Suppressor macrophage treated with lipopolysaccharide for 1 hour (primary cell): ENCODE results near the gene TMEM86B.

Source experiments
- DNase-seq, 3 donors: peaks; one replicate each; pipeline ENCODE4 v3.0.0-alpha.2; 2020 to 2022

Gene TMEM86B

GRCh38 chr19:55256562-55257460 is 28.2 kb upstream of the TMEM86B start:
- DNase-seq, result peak in 1 of 3 donors; percentile 7

GRCh38 chr19:55255618-55256423 is 27.3 kb upstream of the TMEM86B start:
- peak; percentile 59 to 77 (median 65) for DNase-seq

GRCh38 chr19:55254625-55254977 is 26.0 kb upstream of the TMEM86B start:
- DNase-seq, result peak in 1 of 3 donors; percentile 28

- peak; percentile 82 to 85 (median 83) for DNase-seq
Measured at GRCh38 chr19:55253842-55254624, 25.5 kb upstream of the TMEM86B start.

DNA sequence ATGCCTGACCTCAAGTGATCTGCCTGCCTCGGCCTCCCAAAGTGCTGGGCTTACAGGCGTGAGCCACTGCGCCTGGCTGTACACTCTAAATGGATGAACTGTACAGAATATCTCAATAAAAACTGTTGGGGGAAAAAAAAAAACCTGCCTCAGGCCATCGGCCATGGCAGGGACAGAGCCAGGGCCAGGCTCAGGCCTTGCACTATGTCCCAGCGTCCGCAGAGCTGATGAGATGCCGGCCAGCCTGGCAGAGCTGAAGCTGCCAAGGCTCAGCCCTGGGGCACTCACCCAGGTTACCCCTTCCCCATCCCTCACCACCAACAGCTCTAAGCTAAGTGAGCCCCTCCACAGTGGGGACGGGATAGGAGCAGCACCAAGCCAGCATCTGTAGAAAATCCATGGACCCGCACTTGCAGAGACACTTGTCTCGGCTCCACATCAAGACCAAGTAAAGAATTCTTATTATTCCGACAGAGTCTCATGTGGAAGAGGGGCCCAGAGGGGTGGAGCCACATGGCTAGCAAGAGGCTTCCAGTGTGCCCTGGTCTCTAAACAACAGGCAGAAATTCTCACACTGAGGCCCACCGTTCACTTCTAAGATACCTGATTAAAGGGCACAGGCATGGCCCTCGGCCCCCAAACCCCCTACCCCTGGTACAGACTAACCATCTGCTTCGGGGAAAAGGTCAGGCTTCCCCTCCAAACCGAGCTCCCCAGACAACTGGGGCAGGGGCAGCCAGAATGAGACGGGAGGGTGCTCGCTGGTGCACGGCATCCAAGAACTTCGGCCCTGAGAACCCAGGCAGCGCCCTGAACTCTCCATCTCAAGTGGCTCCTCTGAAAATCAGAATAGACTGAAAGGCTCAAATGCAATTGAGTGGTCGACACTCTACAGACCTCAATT is 24.4 kb upstream of the TMEM86B start:
- DNase-seq, result no peak

GRCh38 chr19:55251341-55252081 is 22.9 kb upstream of the TMEM86B start:
- DNase-seq, result peak; percentile 25 to 36 (median 33)

DNA sequence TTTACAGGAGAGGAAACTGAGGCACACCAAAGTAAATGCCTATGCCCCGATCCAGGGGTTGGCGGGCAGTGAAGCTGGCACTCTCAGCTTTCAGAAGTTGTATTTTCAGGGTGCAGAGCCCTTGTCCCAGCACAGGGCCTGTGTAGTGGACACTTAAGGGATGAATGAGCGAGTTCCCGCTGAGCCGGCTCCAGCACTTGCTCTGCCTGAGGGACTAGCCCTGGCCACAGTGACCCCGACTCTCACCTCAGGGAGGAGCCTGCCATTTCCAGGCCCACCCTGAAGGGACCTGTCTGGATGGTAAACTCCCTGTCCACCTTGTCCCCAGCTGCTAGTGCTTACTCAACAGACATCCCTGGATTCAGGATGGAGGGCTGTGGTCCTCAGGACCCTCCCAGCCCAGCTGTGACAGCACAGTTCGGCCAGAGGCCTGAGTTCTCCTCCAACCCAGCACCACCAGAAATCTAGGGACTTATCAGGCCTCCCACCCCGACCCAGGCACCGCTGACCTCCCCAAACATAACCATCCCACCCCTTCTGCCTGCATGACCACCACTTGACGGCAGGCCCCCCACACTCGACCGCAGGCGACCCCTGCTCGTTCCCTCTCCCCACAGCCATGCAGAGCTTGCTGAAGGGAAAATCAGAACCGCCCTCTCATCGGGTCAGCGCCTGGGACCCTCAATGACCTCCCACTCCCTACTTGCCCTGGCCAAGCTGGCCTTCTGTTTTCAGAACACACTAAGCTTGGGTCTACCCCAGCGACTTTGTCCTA is 21.9 kb upstream of the TMEM86B start:
- no peak for DNase-seq

DNA sequence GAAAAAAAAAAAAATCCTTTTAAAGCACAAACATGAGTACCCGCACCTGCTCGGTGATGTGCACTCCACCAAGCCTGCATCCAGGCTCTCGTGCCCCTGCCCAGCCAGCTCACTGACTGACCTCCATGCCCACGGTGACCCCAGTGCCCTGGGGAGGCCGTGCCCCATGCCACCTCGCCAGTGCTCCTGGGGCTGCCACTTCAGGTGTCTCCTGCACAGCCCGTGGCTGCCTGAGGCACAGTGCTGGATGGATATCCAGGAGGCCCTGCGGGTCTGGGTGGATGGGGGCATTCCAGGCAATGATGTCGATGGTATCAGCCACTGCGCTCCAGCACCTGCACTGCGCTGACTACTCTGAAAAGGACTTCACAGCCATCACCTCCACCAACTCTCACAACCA is 21.3 kb upstream of the TMEM86B start:
- no peak for DNase-seq

DNA sequence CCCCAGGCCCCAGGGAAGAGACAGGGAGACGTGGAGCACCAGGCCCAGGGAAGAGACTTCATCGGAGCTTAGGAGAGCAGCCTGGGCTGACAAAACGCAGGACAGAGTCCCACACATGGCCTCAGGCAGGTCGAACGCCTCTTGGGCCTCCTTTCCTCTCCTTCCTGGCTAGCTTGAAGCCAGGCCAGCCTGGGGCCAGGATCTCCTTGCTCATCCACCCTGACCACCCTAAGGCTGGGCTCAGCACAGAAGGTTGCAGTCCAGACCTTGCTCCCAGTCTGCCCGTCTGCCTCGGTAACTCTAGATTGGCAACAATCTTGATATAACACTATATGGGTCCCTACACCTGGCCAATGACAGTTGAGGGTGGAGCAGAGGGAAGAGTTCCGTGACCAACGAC is 20.1 kb upstream of the TMEM86B start:
- no peak for DNase-seq

DNA sequence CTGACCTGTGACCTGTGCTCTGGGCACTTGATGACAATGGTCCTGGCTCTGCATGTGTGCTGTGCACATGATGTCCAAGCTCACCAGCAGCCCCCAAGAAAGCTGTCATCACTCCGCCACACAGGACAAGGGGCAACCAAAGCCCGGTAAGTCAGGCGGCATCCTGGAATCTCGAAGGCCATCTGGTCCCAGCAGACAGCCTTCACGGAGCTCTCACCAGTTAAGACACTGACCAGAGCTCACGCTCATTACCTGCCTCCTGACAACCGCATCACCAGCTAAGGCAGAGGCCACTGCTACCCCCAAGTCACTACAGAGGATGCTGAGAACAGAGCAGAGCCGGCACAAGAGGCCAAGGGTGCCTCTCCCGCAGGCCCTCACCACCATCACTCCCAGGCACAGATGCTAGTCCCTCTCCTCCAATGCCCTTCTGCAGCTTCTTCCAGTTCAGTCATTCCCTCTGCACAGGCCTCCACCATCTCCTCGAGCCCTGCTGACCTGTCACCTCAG is 19.7 kb upstream of the TMEM86B start:
- no peak for DNase-seq

GRCh38 chr19:55247621-55248099 is 19.1 kb upstream of the TMEM86B start:
- DNase-seq, result peak; percentile 49 to 77 (median 62)

- DNase-seq, result no peak
Measured at GRCh38 chr19:55246462-55247451, 18.2 kb upstream of the TMEM86B start.

DNA sequence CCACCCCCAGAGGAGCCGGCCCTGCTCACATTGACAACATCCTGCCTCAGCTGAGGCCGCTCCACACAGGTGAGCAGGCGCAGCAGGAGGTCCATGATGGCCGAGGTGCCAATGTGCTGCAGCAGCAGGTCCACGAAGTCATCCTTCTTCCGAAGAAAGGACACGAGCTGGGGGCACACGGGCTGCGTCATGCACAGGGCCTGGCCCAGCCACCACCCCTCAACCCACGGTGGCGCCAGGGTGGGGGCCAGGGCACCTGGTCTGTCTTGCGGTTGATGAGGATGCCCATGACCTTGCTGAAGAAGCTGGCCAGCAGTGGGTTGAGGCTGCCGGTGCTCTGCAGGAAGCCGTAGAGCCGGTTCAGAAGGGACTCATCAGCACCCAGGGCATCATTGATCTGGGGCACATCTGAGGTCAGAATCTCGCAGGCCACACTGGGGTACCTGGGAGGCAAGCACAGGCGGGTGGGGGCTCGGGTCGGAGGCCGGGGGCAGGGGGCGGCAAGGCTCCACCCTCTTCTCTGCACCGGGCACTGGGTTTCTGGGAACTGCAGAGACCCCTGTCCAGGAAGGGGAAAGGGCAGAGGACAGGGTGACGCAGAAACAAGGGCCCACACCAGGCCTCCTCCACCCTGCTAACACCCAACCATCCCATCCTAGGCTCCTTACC is 16.8 kb upstream of the TMEM86B start:
- no peak for DNase-seq

- DNase-seq, result no peak
Measured at GRCh38 chr19:55244004-55244680, 15.6 kb upstream of the TMEM86B start.

DNA sequence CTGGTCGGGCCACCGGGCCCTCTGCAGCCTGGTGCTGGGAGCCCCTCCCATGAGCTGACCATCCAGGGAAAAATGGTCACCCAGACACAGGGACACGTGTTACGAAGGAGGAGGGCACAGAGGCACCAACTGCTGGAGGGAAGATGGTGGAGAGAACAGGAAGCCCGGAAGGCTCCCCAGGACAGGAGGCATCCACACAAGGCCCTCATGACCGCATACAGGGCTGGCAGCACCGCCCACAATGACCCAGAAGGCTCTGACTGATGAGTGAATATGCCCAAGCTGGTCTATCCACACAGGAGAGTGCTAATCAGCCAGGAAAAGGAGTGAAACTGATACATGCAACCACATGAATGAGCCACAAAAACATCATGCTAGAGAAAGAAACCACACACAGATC is 14.0 kb upstream of the TMEM86B start:
- no peak for DNase-seq

DNA sequence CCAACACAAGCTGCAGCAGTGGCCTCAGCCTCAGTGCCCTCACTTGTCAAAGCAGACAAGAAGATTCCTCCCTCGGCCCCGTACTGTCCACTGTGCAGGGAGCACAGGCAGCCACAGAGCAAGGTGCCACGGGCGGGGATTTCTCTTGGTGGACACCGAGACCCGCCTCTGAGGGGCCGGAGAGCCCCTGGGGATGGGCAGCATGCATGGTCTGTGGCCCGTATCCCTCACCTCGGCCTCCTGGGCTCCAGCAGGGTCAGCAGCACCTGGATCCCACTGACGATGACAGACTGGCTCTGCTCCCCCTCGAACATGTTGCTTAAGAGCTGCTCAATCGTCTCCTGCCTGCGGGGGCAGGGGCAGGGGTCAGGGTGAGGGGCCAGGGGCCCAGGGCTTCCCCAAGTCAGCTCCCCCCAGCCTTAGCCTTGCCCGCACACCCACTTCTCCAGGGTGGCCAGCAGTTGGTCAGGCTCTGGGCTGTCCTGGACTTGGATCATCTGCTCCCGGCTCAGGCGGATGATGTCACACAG is 13.4 kb upstream of the TMEM86B start:
- DNase-seq, result no peak
